HCT116 (cell line): ENCODE data around the gene LRRC74B. TPM values are rescaled to one million over a fixed set of nuclear protein-coding genes. Genes with fewer than 3 reads are reported as not detected.

Source experiments
- ATAC-seq: fragments of 200-7000 bp; cut with Tn5 transposase; 2 replicates; pipeline ENCODE4 v1.9.1; 2020; ENCODE audit warnings: mild to moderate bottlenecking, moderate library complexity
- BruUV-seq: library from RNA; stranded (reverse); fragments of 400-500 nt; replicated peaks from 2 replicates; lab custom pipeline; 2021; lab: Mats Ljungman, UMichigan
- CTCF ChIA-PET: fragments of 300-600 bp; sonication (Branson Sonifier 250); formaldehyde crosslinking; loops from one replicate; lab custom pipeline; 2021; ENCODE audit warnings: antibody characterized with exemption; lab: Charles Lee
- POLR2A ChIA-PET: fragments of 300-600, 350-600 bp; sonication (Branson Sonifier 250); formaldehyde crosslinking; loops from one replicate; lab custom pipeline; 2021; ENCODE audit warnings: antibody characterized with exemption; lab: Charles Lee
- RAD21 ChIA-PET, 2 experiments: fragments of 300-600 bp; sonication (Branson Sonifier 250); formaldehyde crosslinking; loops; one replicate each; lab custom pipeline; 2023; ENCODE audit warnings: low total read pairs in 2 of 2; ENCODE audit not compliant: uncharacterized antibody in 2 of 2, unreplicated experiment in 2 of 2, low non-redundant PET in 1 of 2; lab: Charles Lee
- DNase-seq: peaks from one replicate; pipeline ENCODE4 v3.0.0-alpha.2; 2010; ENCODE audit warnings: low read depth, low spot score
- H2AFZ ChIP-seq: fragments of 200-600 bp; shearing (Covaris generic), sonication (generic); 2 replicates; pipeline ENCODE4 v1.6.1; 2017; ENCODE audit warnings: low read depth, mixed run types, mixed read lengths, antibody characterized with exemption, low read length; ENCODE audit not compliant: poor library complexity, severe bottlenecking
- H3K27ac ChIP-seq: 2 replicates; pipeline ENCODE4 v1.5.1; 2012; ENCODE audit warnings: low read depth, low read length
- H3K27me3 ChIP-seq: fragments of 200-600 bp; sonication (generic); 2 replicates; pipeline ENCODE4 v1.6.1; 2016; ENCODE audit warnings: mixed run types, low read length, mixed read lengths; ENCODE audit not compliant: insufficient read depth
- H3K36me3 ChIP-seq, 2 experiments: fragments of 200-500 bp in 1 of 2; fragments of 200-600 bp in 1 of 2; sonication (Bioruptor generic) in 1 of 2; sonication (generic) in 1 of 2; 2 replicates each; pipeline versions ENCODE4 v1.5.1 to v1.6.1; 2014 to 2016; ENCODE audit warnings: low read length in 2 of 2, inconsistent platforms in 1 of 2, mixed read lengths in 1 of 2, mixed run types in 1 of 2; ENCODE audit not compliant: insufficient read depth in 2 of 2, control insufficient read depth in 1 of 2
- H3K4me1 ChIP-seq, 2 experiments: fragments of 200-600 bp in 1 of 2; sonication (generic) in 1 of 2; 2 replicates each; pipeline versions ENCODE4 v1.5.1 to v1.6.1; 2012 to 2017; ENCODE audit warnings: low read length in 2 of 2, inconsistent platforms in 1 of 2, mild to moderate bottlenecking in 1 of 2, mixed read lengths in 1 of 2, mixed run types in 1 of 2, moderate library complexity in 1 of 2; ENCODE audit not compliant: insufficient read depth in 2 of 2, control insufficient read depth in 1 of 2
- H3K4me2 ChIP-seq: fragments of 200-600 bp; sonication (generic); 2 replicates; pipeline ENCODE4 v1.6.1; 2017; ENCODE audit warnings: mixed run types, low read length, mixed read lengths
- H3K4me3 ChIP-seq, 2 experiments: fragments of 200-600 bp in 1 of 2; sonication (generic) in 1 of 2; replicated peaks in 1 of 2; 2 replicates each; pipeline ENCODE4 v1.5.1; 2011 to 2016; ENCODE audit warnings: low read length in 2 of 2, control low read depth in 1 of 2, low read depth in 1 of 2, mild to moderate bottlenecking in 1 of 2, mixed read lengths in 1 of 2, mixed run types in 1 of 2
- H3K79me2 ChIP-seq: fragments of 200-600 bp; sonication (generic); 2 replicates; pipeline ENCODE4 v1.6.1; 2017; ENCODE audit warnings: mild to moderate bottlenecking, mixed run types, low read length, moderate library complexity, mixed read lengths; ENCODE audit not compliant: insufficient read depth
- H3K9ac ChIP-seq: fragments of 200-600 bp; sonication (generic); 2 replicates; pipeline ENCODE4 v1.6.1; 2016; ENCODE audit warnings: low read length, mixed read lengths
- H3K9me2 ChIP-seq: fragments of 200-600 bp; sonication (generic), shearing (Covaris generic); 2 replicates; pipeline ENCODE4 v1.6.1; 2017; ENCODE audit warnings: mixed run types, mild to moderate bottlenecking, moderate library complexity; ENCODE audit not compliant: insufficient read depth
- H3K9me3 ChIP-seq, 2 experiments: fragments of 200-500 bp in 1 of 2; fragments of 200-600 bp in 1 of 2; sonication (Bioruptor generic) in 1 of 2; sonication (generic) in 1 of 2; 2 replicates each; pipeline ENCODE4 v1.6.1; 2014 to 2017; ENCODE audit warnings: low read length in 2 of 2, mixed read lengths in 2 of 2, inconsistent platforms in 1 of 2, low read depth in 1 of 2, mild to moderate bottlenecking in 1 of 2, mixed run types in 1 of 2, moderate library complexity in 1 of 2; ENCODE audit not compliant: control insufficient read depth in 1 of 2, insufficient read depth in 1 of 2
- H4K20me1 ChIP-seq: fragments of 200-600 bp; sonication (generic), shearing (Covaris generic); 2 replicates; pipeline ENCODE4 v1.6.1; 2017; ENCODE audit warnings: mixed run types, mild to moderate bottlenecking, moderate library complexity; ENCODE audit not compliant: insufficient read depth
- CEBPB ChIP-seq: IDR thresholded peaks from 2 replicates; pipeline ENCODE4 v1.6.1; 2012; ENCODE audit warnings: low read depth
- ELF1 ChIP-seq: IDR thresholded peaks from 2 replicates; pipeline ENCODE4 v1.6.1; 2012; ENCODE audit warnings: low read depth, borderline replicate concordance
- FOSL1 ChIP-seq: IDR thresholded peaks from 2 replicates; pipeline ENCODE4 v1.6.1; 2012; ENCODE audit warnings: low read depth
- JUND ChIP-seq: IDR thresholded peaks from 2 replicates; pipeline ENCODE4 v1.6.1; 2012
- POLR2A ChIP-seq: IDR thresholded peaks from 2 replicates; pipeline ENCODE4 v1.7.0; 2011; ENCODE audit warnings: borderline replicate concordance; ENCODE audit not compliant: insufficient read depth, insufficient read length; ENCODE audit errors: extremely low read depth
- POLR2AphosphoS5 ChIP-seq: IDR thresholded peaks from 2 replicates; pipeline ENCODE4 v1.6.1; 2011; ENCODE audit warnings: mild to moderate bottlenecking, low read depth, low read length, moderate library complexity
- RAD21 ChIP-seq: IDR thresholded peaks from 2 replicates; pipeline ENCODE4 v1.6.1; 2012; ENCODE audit warnings: low read depth, mild to moderate bottlenecking
- SIN3A ChIP-seq: IDR thresholded peaks from 2 replicates; pipeline ENCODE4 v1.6.1; 2012; ENCODE audit warnings: low read depth
- SRF ChIP-seq: IDR thresholded peaks from 2 replicates; pipeline ENCODE4 v1.6.1; 2012; ENCODE audit warnings: low read depth
- YY1 ChIP-seq: IDR thresholded peaks from 2 replicates; pipeline ENCODE4 v1.6.1; 2011; ENCODE audit warnings: low read length, low read depth, moderate library complexity, mild to moderate bottlenecking; ENCODE audit not compliant: insufficient replicate concordance; ENCODE audit errors: extremely low read depth
- intact Hi-C: fragments of 100-400 bp; cut with micrococcal nuclease; formaldehyde crosslinking; loops from 2 replicates; pipeline ENCODE4 v1.10.0; 2022
- total RNA-seq: library from RNA; stranded (reverse); gene quantifications from one replicate; pipeline ENCODE4 v1.2.1, GENCODE V29; 2021; ENCODE audit not compliant: unreplicated experiment

Gene LRRC74B
- total RNA-seq, 1 experiment from 2014 or later = not detected

GRCh38 chr22:21075516-21076138 lies 29.9 kb downstream of the LRRC74B start (continued):
- TF ChIP-seq SIN3A (no peak), RAD21 (no peak), JUND (no peak), FOSL1 (no peak), SRF (no peak), POLR2A (no peak), POLR2AphosphoS5 (no peak)

GRCh38 chr22:21076912-21077625 lies 31.3 kb downstream of the LRRC74B start:
- Histone ChIP-seq H3K4me2 (no peak overlapping the region), H3K4me3 (no peak overlapping the region), H3K9ac (no peak overlapping the region), H2AFZ (no peak overlapping the region), H3K79me2 (no peaks in the 10 kb centered on the region), H3K9me2 (no peaks in the 10 kb centered on the region), H3K27me3 (no peaks in the 10 kb centered on the region), H3K4me1 (peaks cover 0 to 13% of the 10 kb centered on the region in 2 experiments; a peak in 2 of 4 replicates), H3K27ac (no peak overlapping the region), H3K9me3 (no peaks in the 10 kb centered on the region), H4K20me1 (no peaks in the 10 kb centered on the region), H3K36me3 (no peaks in the 10 kb centered on the region)
- intact Hi-C loops = no loop called here
- ChIA-PET CTCF (no interaction called here), RAD21 (no interaction called here), POLR2A (no interaction called here)
- DNase-seq (no peak), ATAC-seq (no peak)
- TF ChIP-seq YY1 (no peak), CEBPB (no peak), ELF1 (no peak)
- no TSS peak for BruUV-seq
